ENCODE results near the gene ASPDH. TPM values are rescaled to one million over a fixed set of nuclear protein-coding genes. Genes with fewer than 3 reads are reported as not detected.

ASPDH gene
- total RNA-seq, 1 donor from 2014 or later = not detected

DNA sequence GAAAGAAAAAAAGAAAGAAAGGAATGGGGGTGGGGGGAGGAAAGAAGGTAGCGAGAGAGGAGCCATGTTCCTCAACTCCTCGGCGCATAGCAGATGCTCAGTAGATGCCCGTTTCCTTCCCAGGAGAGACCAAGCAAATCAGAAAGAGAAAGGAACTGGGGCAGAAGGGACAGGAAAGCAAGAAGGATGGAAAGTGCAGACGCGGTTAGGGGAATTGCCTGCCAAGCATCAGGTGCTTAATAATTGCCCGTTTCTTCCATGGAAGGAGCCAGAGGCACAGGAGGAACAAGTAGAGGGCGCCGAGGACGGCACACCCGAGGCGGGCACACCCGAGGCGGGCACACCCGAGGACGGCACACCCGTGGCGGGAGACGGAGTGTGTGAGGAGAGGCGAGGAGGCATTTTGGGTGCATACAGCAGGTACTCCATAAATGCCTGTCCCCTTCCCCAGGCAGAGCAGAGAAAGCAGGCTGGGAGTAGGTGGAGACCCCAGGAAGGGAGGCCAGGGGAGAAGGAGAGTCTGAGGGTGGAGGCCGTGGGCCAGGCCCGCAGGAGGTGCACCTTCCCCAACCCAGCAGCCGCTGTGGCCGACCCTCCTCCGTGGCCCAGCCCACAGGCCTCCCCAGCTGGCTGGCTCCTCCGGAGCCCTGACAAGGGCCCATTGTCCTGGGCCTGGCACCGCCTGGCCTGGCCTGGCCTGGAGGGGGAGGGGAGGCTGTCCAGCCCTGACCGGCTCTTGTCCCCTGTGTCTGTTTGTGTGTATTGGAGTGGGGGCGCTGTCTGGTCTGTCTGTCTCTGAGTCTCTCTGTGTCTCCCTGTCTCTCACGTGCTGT, 17.3 kb downstream of the ASPDH start:
- Mint-ChIP-seq H3K4me1 (ENCODE audit: low read depth) (peaks cover 9% of the 10 kb centered on the region), H3K27ac (peak overlapping the region; percentile 35), H3K27me3 (peaks cover 39% of the 10 kb centered on the region), H3K9me3 (ENCODE audit: low read depth) (no peaks in the 10 kb centered on the region), H3K36me3 (ENCODE audit: insufficient read depth) (no peaks in the 10 kb centered on the region), H3K4me3 (ENCODE audit: low read depth) (no peak overlapping the region)
- TF ChIP-seq, protein P1, sequence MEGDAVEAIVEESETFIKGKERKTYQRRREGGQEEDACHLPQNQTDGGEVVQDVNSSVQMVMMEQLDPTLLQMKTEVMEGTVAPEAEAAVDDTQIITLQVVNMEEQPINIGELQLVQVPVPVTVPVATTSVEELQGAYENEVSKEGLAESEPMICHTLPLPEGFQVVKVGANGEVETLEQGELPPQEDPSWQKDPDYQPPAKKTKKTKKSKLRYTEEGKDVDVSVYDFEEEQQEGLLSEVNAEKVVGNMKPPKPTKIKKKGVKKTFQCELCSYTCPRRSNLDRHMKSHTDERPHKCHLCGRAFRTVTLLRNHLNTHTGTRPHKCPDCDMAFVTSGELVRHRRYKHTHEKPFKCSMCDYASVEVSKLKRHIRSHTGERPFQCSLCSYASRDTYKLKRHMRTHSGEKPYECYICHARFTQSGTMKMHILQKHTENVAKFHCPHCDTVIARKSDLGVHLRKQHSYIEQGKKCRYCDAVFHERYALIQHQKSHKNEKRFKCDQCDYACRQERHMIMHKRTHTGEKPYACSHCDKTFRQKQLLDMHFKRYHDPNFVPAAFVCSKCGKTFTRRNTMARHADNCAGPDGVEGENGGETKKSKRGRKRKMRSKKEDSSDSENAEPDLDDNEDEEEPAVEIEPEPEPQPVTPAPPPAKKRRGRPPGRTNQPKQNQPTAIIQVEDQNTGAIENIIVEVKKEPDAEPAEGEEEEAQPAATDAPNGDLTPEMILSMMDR (IDR thresholded peaks at IDR 0.05; ENCODE audit: unreplicated experiment) = no peak
- no peak for DNase-seq (ENCODE audit: low spot score, unreplicated experiment)

DNA sequence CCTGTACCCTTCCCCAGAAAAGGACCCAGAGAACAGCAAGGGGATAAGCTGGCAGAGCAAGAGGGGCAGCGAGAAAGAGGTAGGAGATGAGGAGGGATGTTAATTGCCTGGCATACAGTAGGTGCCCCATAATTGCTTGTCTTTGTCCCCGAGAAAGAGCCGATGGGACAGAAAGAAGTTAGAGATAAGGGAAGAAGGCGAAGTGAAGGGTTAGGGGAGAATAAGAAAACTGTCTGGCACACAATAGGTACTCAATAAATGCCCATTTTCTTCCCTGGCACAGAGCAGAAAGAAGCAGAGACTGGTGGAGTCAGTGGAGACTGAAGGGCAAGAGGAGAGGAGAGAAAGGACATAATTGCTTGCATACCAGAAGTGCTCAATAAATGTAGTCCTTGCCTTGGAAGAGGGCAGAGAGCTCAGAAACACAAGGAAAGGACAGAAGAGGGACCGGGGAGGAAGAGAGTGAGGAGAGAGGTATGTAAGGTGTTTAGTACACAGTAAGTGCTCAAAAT, 18.6 kb downstream of the ASPDH start:
- H3K9me3 Mint-ChIP-seq (ENCODE audit: low read depth) = no peaks in the 10 kb centered on the region
- peak overlapping the region; percentile 40 for H3K27ac Mint-ChIP-seq
- H3K4me3 Mint-ChIP-seq (ENCODE audit: low read depth) = no peak overlapping the region
- DNase-seq (ENCODE audit: low spot score, unreplicated experiment) = no peak
- peaks cover 48% of the 10 kb centered on the region for H3K27me3 Mint-ChIP-seq
- peaks cover 9% of the 10 kb centered on the region for H3K4me1 Mint-ChIP-seq (ENCODE audit: low read depth)
- peaks cover 2% of the 10 kb centered on the region for H3K36me3 Mint-ChIP-seq (ENCODE audit: insufficient read depth)
- TF ChIP-seq, protein P1 (IDR thresholded peaks at IDR 0.05; ENCODE audit: unreplicated experiment) = no peak

DNA sequence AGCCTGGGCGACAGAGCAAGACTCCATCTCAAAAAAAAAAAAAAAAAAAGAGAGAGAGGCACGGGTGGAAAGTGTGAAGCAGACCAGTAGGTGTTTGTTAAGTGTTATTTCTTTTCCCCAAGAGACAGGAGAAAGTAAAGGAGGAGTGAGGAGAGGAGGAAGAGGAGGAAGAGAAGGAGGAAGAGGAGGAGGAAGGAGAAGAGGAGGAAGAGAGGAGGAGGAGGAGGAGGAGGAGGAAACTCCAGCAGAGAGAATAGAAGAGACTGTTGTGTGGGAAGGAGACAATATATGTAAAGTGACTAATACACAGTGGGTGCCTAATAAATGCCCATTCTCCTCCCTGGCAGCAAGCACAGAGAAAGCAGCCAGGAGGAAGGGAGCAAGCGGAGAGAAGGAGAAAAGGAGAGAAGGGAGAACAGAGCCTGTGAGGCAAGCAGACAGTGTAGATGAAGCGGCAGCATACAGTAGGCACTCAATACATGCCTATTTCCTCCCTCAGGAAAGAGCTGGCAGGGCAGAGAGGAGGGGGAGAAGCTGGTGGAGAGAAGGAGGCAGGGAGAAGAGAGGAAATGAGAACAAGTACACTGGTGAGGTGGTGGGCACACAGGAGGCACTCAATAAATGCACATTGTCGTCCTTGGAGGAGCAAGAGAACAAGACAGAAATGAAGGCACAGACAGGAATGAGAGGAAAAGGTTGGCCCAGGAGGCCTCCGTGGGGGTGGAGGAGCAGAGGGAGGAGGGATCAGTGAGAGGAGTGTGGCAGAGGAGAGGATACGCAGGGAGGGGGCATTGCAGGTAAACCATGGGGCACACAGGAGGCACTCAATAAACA, 19.3 kb downstream of the ASPDH start:
- H3K27me3 Mint-ChIP-seq = peaks cover 53% of the 10 kb centered on the region
- H3K4me3 Mint-ChIP-seq (ENCODE audit: low read depth) = no peak overlapping the region
- no peak overlapping the region for H3K27ac Mint-ChIP-seq
- TF ChIP-seq, protein P1 (IDR thresholded peaks at IDR 0.05; ENCODE audit: unreplicated experiment) = no peak
- no peak for DNase-seq (ENCODE audit: low spot score, unreplicated experiment)
- H3K4me1 Mint-ChIP-seq (ENCODE audit: low read depth) = peaks cover 9% of the 10 kb centered on the region
- peaks cover 2% of the 10 kb centered on the region for H3K36me3 Mint-ChIP-seq (ENCODE audit: insufficient read depth)
- no peaks in the 10 kb centered on the region for H3K9me3 Mint-ChIP-seq (ENCODE audit: low read depth)

DNA sequence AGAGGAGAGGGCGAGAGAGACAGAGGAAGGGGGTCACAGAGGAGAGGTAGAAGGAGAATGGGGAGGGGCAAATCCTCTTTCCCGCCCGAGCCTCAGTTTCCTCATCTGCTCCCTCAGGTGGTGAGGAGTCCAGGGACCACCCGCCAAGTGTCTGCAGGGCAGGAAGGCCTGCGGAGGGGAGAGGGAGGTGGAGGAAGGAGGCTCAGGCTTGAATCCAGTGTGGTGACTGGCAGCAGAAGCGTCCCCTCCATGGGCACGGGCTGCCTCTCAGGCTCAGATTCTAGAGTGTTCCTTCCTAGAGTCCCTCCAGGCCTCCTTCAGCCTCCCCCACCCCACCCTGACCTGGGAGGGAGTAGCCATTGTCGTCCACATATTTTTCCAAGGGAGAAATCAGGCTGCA, 20.5 kb downstream of the ASPDH start:
- H3K9me3 Mint-ChIP-seq (ENCODE audit: low read depth) = no peaks in the 10 kb centered on the region
- TF ChIP-seq, protein P1 (IDR thresholded peaks at IDR 0.05; ENCODE audit: unreplicated experiment) = no peak
- H3K27ac Mint-ChIP-seq = no peak overlapping the region
- H3K36me3 Mint-ChIP-seq (ENCODE audit: insufficient read depth) = peaks cover 2% of the 10 kb centered on the region
- peaks cover 65% of the 10 kb centered on the region for H3K27me3 Mint-ChIP-seq
- DNase-seq (ENCODE audit: low spot score, unreplicated experiment) = no peak
- no peak overlapping the region for H3K4me3 Mint-ChIP-seq (ENCODE audit: low read depth)
- H3K4me1 Mint-ChIP-seq (ENCODE audit: low read depth) = peaks cover 9% of the 10 kb centered on the region

Data from progenitor cell of endocrine pancreas (in vitro differentiated cells).